Left lung (tissue), 10 donors: ENCODE measurements around the gene DCAF5. TPM values are rescaled to one million over a fixed set of nuclear protein-coding genes. Genes with fewer than 3 reads are reported as not detected.

Experiments used
- ATAC-seq: fragments of 200-7000 bp; cut with Tn5 transposase; one replicate; pipeline ENCODE4 v1.9.1; 2020; ENCODE audit warnings: moderate library complexity
- DNase-seq, 4 donors: peaks; one replicate each; pipeline ENCODE4 v3.0.0-alpha.2; 2013 to 2020
- H3K27ac ChIP-seq, 2 donors: fragments of 200-600 bp; sonication (generic) in 1 of 2; one replicate each; pipeline versions ENCODE4 v1.5.0 to v1.8.0; 2020 to 2021
- H3K27me3 ChIP-seq, 2 donors: fragments of 200-600 bp; sonication (generic) in 1 of 2; one replicate each; pipeline versions ENCODE4 v1.5.0 to v1.8.0; 2020 to 2021
- H3K36me3 ChIP-seq, 2 donors: fragments of 200-600 bp; sonication (generic) in 1 of 2; one replicate each; pipeline versions ENCODE4 v1.5.0 to v1.8.0; 2020 to 2021
- H3K4me1 ChIP-seq, 2 donors: fragments of 200-600 bp; one replicate each; pipeline ENCODE4 v1.8.0; 2021
- H3K4me3 ChIP-seq, 2 donors: fragments of 200-600 bp; sonication (generic) in 1 of 2; one replicate each; pipeline versions ENCODE4 v1.5.0 to v1.8.0; 2020 to 2021; ENCODE audit warnings: mild to moderate bottlenecking in 1 of 2
- H3K9me3 ChIP-seq, 2 donors: fragments of 200-600 bp; sonication (generic) in 1 of 2; one replicate each; pipeline versions ENCODE4 v1.5.0 to v1.8.0; 2020 to 2021
- CTCF ChIP-seq, 2 donors: fragments of 200-600 bp; sonication (generic) in 1 of 2; IDR thresholded peaks; one replicate each; pipeline versions ENCODE4 v1.5.0 to v1.8.0; 2021; ENCODE audit warnings: antibody characterized with exemption in 2 of 2
- intact Hi-C, 2 donors: fragments of 100-400 bp; cut with DNase I; formaldehyde crosslinking; loops; one replicate each; pipeline versions ENCODE4 v1.11.2 to v1.14.2; 2022
- polyA plus RNA-seq, 6 donors: library from polyadenylated mRNA; unstranded; fragments of 120-200 nt; gene quantifications; one replicate each; pipeline ENCODE4 v1.2.1, GENCODE V29; 2013; ENCODE audit not compliant: insufficient read length in 6 of 6
- total RNA-seq, 2 donors: library from RNA; stranded (reverse); fragmentation: NEBNext Ultra II Directional; extraction: Animal tissue kit (Norgen Biotek cat#: 25700); gene quantifications; one replicate each; pipeline ENCODE4 v1.2.1, GENCODE V29; 2021
- donor health status: DM: no; HTN: yes; CAD: no.
- donor health status: DM: no; HTN: no; CAD: no.

Gene DCAF5
- total and polyA plus RNA-seq, 8 donors, result 45.9 to 66.9 (median 58.4) TPM

GRCh38 chr14:69094481-69094880 lies 58.4 kb downstream of the DCAF5 start:
- no peaks in the 10 kb centered on the region for H3K9me3 ChIP-seq
- peaks cover 0 to 27% of the 10 kb centered on the region in 2 donors for H3K36me3 ChIP-seq
- H3K27me3 ChIP-seq, result no peaks in the 10 kb centered on the region
- DNase-seq (no peak), ATAC-seq (no peak)
- H3K4me1 ChIP-seq, result peaks cover 0 to 24% of the 10 kb centered on the region in 2 donors
- no peak overlapping the region for H3K4me3 ChIP-seq
- TF ChIP-seq CTCF (IDR thresholded peaks at IDR 0.05), result no peak
- intact Hi-C loops, result no loop called here
- peak overlapping the region; percentile 15 to 48 for H3K27ac ChIP-seq

DNA sequence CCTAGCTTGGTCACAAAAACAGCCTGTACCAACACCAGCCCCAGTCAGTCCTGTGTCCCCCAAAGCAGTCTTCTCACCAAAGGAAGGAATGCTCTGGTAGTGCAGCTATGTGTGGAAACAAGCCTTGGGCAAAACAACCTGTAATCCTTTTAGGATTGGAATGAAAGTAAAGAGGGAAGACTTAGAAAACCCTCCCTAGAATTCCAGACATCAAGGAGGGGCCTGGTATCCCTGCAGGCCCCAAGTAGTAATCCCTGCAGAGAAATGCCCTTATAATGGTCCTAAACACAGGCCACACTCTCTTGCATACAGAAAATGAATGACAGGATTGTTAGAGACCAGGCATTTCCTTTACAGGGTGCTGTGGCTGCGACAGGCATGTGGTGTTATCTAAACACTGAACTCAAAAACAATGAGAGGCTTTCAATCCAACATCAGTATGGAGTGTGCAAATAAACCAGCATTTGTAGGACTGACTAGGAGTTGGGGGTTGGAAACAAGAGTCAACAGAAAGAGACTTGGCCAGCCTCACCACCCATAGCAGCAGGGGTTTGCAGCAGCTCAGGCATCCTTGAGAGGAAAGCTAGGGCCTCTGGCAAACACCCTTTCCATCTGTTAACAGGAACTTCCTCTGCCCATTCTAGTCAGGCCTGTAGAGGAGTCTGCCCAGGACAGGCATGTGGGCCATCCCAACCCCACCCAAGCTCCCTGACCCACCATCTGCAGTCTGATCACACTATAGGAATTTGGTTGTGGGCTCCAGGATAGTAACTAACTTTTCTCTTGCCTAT lies 59.1 kb downstream of the DCAF5 start:
- intact Hi-C loops, result no loop called here
- peak in 2 of 4 donors; percentile 26 to 36 for DNase-seq
- peaks cover 0 to 32% of the 10 kb centered on the region in 2 donors for H3K36me3 ChIP-seq
- no peak for TF ChIP-seq CTCF (IDR thresholded peaks at IDR 0.05)
- H3K4me1 ChIP-seq, result peaks cover 0 to 25% of the 10 kb centered on the region in 2 donors
- H3K27me3 ChIP-seq, result no peaks in the 10 kb centered on the region
- peak; percentile 77 for ATAC-seq
- peak overlapping the region; percentile 15 to 48 for H3K27ac ChIP-seq
- H3K4me3 ChIP-seq, result no peak overlapping the region
- H3K9me3 ChIP-seq, result no peaks in the 10 kb centered on the region

DNA sequence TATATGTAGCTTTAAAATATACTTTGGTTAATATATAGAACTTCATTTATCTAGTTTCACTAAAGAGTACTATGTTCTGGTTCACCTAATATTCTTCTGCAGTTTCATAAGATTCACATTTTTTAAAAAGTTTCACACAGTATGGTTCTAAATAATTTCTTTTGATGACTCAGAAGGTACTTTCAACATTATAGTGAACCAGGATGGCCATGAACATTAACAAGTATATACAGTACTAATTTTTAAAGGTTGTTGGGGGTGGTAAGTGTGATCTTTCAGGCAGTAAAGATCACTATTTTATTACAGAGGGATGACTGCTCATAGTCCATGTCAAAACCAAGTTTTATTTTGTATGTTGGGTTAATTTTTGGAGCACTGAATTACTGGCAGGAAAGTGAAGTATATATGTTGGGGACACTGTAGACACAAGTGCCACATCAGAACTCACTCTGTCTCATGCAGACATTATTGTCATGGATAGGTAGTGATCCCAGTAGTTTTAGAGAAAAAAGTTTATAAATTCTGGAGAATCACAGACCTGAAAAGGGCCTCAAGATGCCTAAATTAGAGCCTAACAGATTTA lies 60.0 kb downstream of the DCAF5 start:
- Histone ChIP-seq H3K36me3 (peaks cover 0 to 37% of the 10 kb centered on the region in 2 donors), H3K4me1 (peaks cover 0 to 30% of the 10 kb centered on the region in 2 donors), H3K4me3 (no peak overlapping the region), H3K27ac (peak overlapping the region in 1 of 2 donors; percentile 48), H3K9me3 (no peaks in the 10 kb centered on the region), H3K27me3 (no peaks in the 10 kb centered on the region)
- ATAC-seq (no peak), DNase-seq (no peak)
- no peak for TF ChIP-seq CTCF (IDR thresholded peaks at IDR 0.05)
- intact Hi-C loops, result no loop called here

GRCh38 chr14:69091695-69092094 lies 61.2 kb downstream of the DCAF5 start:
- Histone ChIP-seq H3K4me3 (no peak overlapping the region), H3K4me1 (peaks cover 0 to 43% of the 10 kb centered on the region in 2 donors), H3K36me3 (peaks cover 0 to 42% of the 10 kb centered on the region in 2 donors), H3K27ac (no peak overlapping the region), H3K27me3 (no peaks in the 10 kb centered on the region), H3K9me3 (no peaks in the 10 kb centered on the region)
- DNase-seq, result no peak
- ATAC-seq, result no peak
- intact Hi-C loops, result no loop called here
- no peak for TF ChIP-seq CTCF (IDR thresholded peaks at IDR 0.05)

GRCh38 chr14:69091006-69091405 lies 61.9 kb downstream of the DCAF5 start:
- H3K36me3 ChIP-seq, result peaks cover 0 to 49% of the 10 kb centered on the region in 2 donors
- no peak overlapping the region for H3K4me3 ChIP-seq
- H3K27ac ChIP-seq, result no peak overlapping the region
- no peaks in the 10 kb centered on the region for H3K9me3 ChIP-seq
- intact Hi-C loops, result no loop called here
- H3K4me1 ChIP-seq, result peaks cover 0 to 44% of the 10 kb centered on the region in 2 donors
- TF ChIP-seq CTCF (IDR thresholded peaks at IDR 0.05), result no peak
- DNase-seq, result no peak
- no peak for ATAC-seq
- no peaks in the 10 kb centered on the region for H3K27me3 ChIP-seq
